PC-3 (cell line): ENCODE measurements around the gene PHEX. TPM values are rescaled to one million over a fixed set of nuclear protein-coding genes. Genes with fewer than 3 reads are reported as not detected.

Experiments
- ATAC-seq: fragments of 200-7000 bp; cut with Tn5 transposase; 2 replicates; pipeline ENCODE4 v1.9.1; 2020; ENCODE audit warnings: mild to moderate bottlenecking, moderate library complexity
- BruUV-seq: library from RNA; stranded (reverse); fragments of 400-500 nt; replicated peaks from 2 replicates; lab custom pipeline; 2021; lab: Mats Ljungman, UMichigan
- CTCF ChIA-PET: fragments of 300-600 bp; sonication (Branson Sonifier 250); formaldehyde crosslinking; loops from one replicate; lab custom pipeline; 2022; ENCODE audit warnings: antibody characterized with exemption; lab: Charles Lee
- POLR2A ChIA-PET: fragments of 300-600 bp; sonication (Branson Sonifier 250); formaldehyde crosslinking; loops from one replicate; lab custom pipeline; 2022; ENCODE audit warnings: antibody characterized with exemption; ENCODE audit not compliant: unreplicated experiment; lab: Charles Lee
- DNase-seq: peaks from one replicate; pipeline ENCODE4 v3.0.0-alpha.2; 2015
- H2AFZ ChIP-seq: fragments of 300-600 bp; sonication (generic); 2 replicates; pipeline ENCODE4 v1.6.0; 2016; ENCODE audit warnings: antibody characterized with exemption, low read length
- H3F3A ChIP-seq: fragments of 300-600 bp; sonication (generic); one replicate; pipeline ENCODE4 v1.6.0; 2017; ENCODE audit warnings: antibody characterized with exemption, low read length, control low read depth, mild to moderate bottlenecking; ENCODE audit not compliant: unreplicated experiment
- H3K27ac ChIP-seq: fragments of 300-600 bp; sonication (generic); 2 replicates; pipeline ENCODE4 v1.5.1; 2016; ENCODE audit warnings: mild to moderate bottlenecking, low read length
- H3K27me3 ChIP-seq: fragments of 300-600 bp; sonication (generic); 2 replicates; pipeline ENCODE4 v1.6.1; 2016; ENCODE audit warnings: low read length, mixed read lengths
- H3K36me3 ChIP-seq: fragments of 300-600 bp; sonication (generic); 2 replicates; pipeline ENCODE4 v1.6.1; 2016; ENCODE audit warnings: low read depth, mixed run types, low read length, mixed read lengths
- H3K4me1 ChIP-seq: fragments of 300-600 bp; sonication (generic); 2 replicates; pipeline ENCODE4 v1.5.1; 2016; ENCODE audit warnings: low read length; ENCODE audit not compliant: insufficient read depth
- H3K4me2 ChIP-seq: fragments of 300-600 bp; sonication (generic); 2 replicates; pipeline ENCODE4 v1.6.0; 2016; ENCODE audit warnings: low read length
- H3K4me3 ChIP-seq: fragments of 300-600 bp; sonication (generic); 2 replicates; pipeline ENCODE4 v1.5.1; 2016; ENCODE audit warnings: mild to moderate bottlenecking, low read length, mixed read lengths
- H3K79me2 ChIP-seq: fragments of 300-600 bp; sonication (generic); 2 replicates; pipeline ENCODE4 v1.6.1; 2017; ENCODE audit warnings: low read length, mixed read lengths
- H3K9ac ChIP-seq: fragments of 300-600 bp; sonication (generic); 2 replicates; pipeline ENCODE4 v1.6.0; 2016; ENCODE audit warnings: mild to moderate bottlenecking, low read length
- H3K9me2 ChIP-seq: fragments of 300-600 bp; sonication (generic); replicated peaks from 2 replicates; pipeline ENCODE4 v1.6.1; 2016; ENCODE audit warnings: mixed run types, low read length, mixed read lengths
- H3K9me3 ChIP-seq: fragments of 300-600 bp; sonication (generic); 2 replicates; pipeline ENCODE4 v1.6.1; 2016; ENCODE audit warnings: low read length, mixed read lengths
- H4K20me1 ChIP-seq: fragments of 300-600 bp; sonication (generic); 2 replicates; pipeline ENCODE4 v1.6.1; 2016; ENCODE audit warnings: low read length, mixed read lengths
- CTCF ChIP-seq: fragments of 300-600 bp; sonication (generic); conservative IDR thresholded peaks from 2 replicates; pipeline ENCODE4 v1.5.1; 2017; ENCODE audit warnings: antibody characterized with exemption, low read depth, mild to moderate bottlenecking, low read length
- EZH2 ChIP-seq: fragments of 300-600 bp; sonication (generic); IDR thresholded peaks from one replicate; pipeline ENCODE4 v1.6.1; 2017; ENCODE audit warnings: antibody characterized with exemption, mild to moderate bottlenecking, low read length; ENCODE audit not compliant: unreplicated experiment
- EZH2phosphoT487 ChIP-seq: fragments of 300-600 bp; sonication (generic); IDR thresholded peaks from 2 replicates; pipeline ENCODE4 v1.6.1; 2018; ENCODE audit warnings: mild to moderate bottlenecking, antibody characterized with exemption, low read length, borderline replicate concordance
- intact Hi-C: fragments of 100-400 bp; cut with micrococcal nuclease; formaldehyde crosslinking; loops from 2 replicates; pipeline ENCODE4 v1.9.0; 2023
- total RNA-seq: library from RNA; depleted of rRNA; stranded (reverse); fragments of >200 nt; gene quantifications from 2 replicates; pipeline ENCODE4 v1.2.3, GENCODE V29; 2014

Gene PHEX
- total RNA-seq, 1 experiment from 2014 or later = 0.62 TPM

DNA sequence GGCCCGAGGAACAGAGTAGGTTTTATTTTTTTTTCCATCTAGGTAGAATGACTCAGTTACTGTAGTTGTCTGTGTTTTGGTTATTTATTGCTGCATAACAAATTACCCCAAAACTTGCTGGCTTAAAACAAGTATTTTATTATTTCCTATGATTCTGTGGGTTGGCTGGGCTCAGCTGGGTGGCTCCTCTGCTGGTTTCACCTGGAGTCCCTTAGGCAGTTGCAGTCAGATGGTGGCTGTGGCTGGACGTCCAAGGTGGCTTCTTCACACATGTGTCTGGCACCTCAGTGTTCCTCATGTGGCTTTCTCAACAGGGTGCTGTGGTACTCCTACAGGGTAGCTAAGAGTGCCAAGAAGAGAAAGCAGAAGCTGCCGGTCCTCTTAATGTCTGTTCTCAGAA is 115.8 kb downstream of the PHEX start:
- Histone ChIP-seq H3K4me1 (no peaks in the 10 kb centered on the region), H4K20me1 (no peaks in the 10 kb centered on the region), H3K9me3 (no peaks in the 10 kb centered on the region), H3K27me3 (no peaks in the 10 kb centered on the region), H3K27ac (no peak overlapping the region), H3K9me2 (no peaks in the 10 kb centered on the region), H3F3A (no peaks in the 10 kb centered on the region), H3K4me2 (no peak overlapping the region), H3K9ac (no peak overlapping the region), H3K4me3 (no peak overlapping the region), H2AFZ (no peak overlapping the region), H3K79me2 (no peaks in the 10 kb centered on the region), H3K36me3 (no peaks in the 10 kb centered on the region)
- DNase-seq (no peak), ATAC-seq (no peak)
- no TSS peak for BruUV-seq
- ChIA-PET POLR2A (no interaction called here), CTCF (no interaction called here)
- intact Hi-C loops = no loop called here
- TF ChIP-seq CTCF (no peak), EZH2 (no peak), EZH2phosphoT487 (no peak)

DNA sequence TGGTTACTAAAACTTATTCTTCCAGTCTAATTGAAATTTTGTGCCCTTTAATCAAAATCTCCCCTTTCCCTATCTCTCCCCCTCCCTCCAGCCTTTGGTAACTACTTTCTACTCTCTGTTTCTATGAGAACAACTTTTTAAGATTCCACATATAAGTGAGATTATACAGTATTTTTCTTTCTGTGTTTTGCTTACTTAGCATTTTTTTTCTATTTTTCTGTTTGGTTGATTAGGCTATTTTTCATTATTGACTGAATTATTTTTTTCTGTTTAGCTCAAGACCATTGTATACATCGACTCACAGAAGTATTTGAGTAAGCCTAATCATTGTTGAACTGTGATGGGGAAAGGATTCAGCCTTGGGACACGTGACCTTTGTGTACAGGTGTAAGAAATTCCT is 116.4 kb downstream of the PHEX start:
- TF ChIP-seq CTCF = no peak
- no TSS peak for BruUV-seq
- intact Hi-C loops = no loop called here
- H3K79me2 ChIP-seq = no peaks in the 10 kb centered on the region
- H3K9me3 ChIP-seq = no peaks in the 10 kb centered on the region
- no peaks in the 10 kb centered on the region for H3K4me1 ChIP-seq
- H3K9ac ChIP-seq = no peak overlapping the region
- no peaks in the 10 kb centered on the region for H3K27me3 ChIP-seq
- H3K4me3 ChIP-seq = no peak overlapping the region
- no peaks in the 10 kb centered on the region for H4K20me1 ChIP-seq
- ATAC-seq (no peak), DNase-seq (no peak)
- H3F3A ChIP-seq = no peaks in the 10 kb centered on the region
- ChIA-PET POLR2A (no interaction called here), CTCF (no interaction called here)
- no peak overlapping the region for H3K27ac ChIP-seq
- no peaks in the 10 kb centered on the region for H3K36me3 ChIP-seq
- H3K4me2 ChIP-seq = no peak overlapping the region
- H2AFZ ChIP-seq = no peak overlapping the region
- H3K9me2 ChIP-seq = no peaks in the 10 kb centered on the region

- H2AFZ ChIP-seq = no peak overlapping the region
- no peaks in the 10 kb centered on the region for H3K4me1 ChIP-seq
- POLR2A ChIA-PET = no interaction called here
- no peak overlapping the region for H3K4me2 ChIP-seq
- no peaks in the 10 kb centered on the region for H3K9me3 ChIP-seq
- H3K79me2 ChIP-seq = no peaks in the 10 kb centered on the region
- ATAC-seq = no peak
- no peak overlapping the region for H3K9ac ChIP-seq
- no peaks in the 10 kb centered on the region for H3K9me2 ChIP-seq
- H3F3A ChIP-seq = no peaks in the 10 kb centered on the region
- BruUV-seq = no TSS peak
- H4K20me1 ChIP-seq = no peaks in the 10 kb centered on the region
- no peaks in the 10 kb centered on the region for H3K36me3 ChIP-seq
- no peak for TF ChIP-seq EZH2phosphoT487
- no peak for TF ChIP-seq CTCF
- TF ChIP-seq EZH2 = no peak
- no peaks in the 10 kb centered on the region for H3K27me3 ChIP-seq
- no peak for DNase-seq
- intact Hi-C loops = no loop called here
- H3K4me3 ChIP-seq = no peak overlapping the region
- CTCF ChIA-PET = no interaction called here
- H3K27ac ChIP-seq = no peak overlapping the region
Measured at GRCh38 chrX:22150371-22150770, 118.2 kb downstream of the PHEX start.
